NCI-H1694 (cell line): Measurements from ENCODE around the gene NKX2-1.

Experiments used
- DNase-seq: peaks from one replicate; lab custom pipeline; 2025; lab: John Stamatoyannopoulos, UW

The NKX2-1 gene

GRCh38 chr14:36517242-36518030 is 2.6 kb downstream of the NKX2-1 start:
- DNase-seq = no peak

DNA sequence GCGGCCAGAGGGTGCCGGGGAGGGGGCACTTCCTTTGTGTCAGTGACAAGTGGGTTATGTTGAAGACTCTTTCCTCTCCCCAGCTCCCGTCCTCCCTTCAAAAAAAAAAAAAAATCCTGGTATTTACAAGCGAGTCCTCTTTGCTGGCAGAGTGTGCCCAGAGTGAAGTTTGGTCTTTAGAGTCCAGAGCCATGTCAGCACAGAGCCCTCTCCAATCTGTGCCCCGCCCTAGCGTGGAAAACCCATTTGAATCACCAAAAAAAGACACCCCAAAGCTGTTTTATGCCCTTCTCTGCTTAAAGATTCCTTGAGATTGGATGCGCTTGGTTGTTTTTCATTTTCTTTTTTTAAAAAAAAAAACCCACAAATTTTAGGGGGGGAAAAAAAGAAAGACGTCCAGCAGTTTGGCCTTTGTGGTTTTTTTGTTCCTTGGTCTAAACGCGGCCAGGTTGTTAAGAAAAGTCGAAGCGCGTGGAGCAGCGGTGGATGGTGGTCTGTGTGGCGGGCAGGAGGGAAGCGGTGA is 3.3 kb downstream of the NKX2-1 start:
- no peak for DNase-seq

- DNase-seq = no peak
Observed at GRCh38 chr14:36515896-36516718, 3.9 kb downstream of the NKX2-1 start.

- no peak for DNase-seq
Observed at GRCh38 chr14:36515105-36515593, 4.9 kb downstream of the NKX2-1 start.

GRCh38 chr14:36514278-36515104 is 5.5 kb downstream of the NKX2-1 start:
- DNase-seq = no peak

DNA sequence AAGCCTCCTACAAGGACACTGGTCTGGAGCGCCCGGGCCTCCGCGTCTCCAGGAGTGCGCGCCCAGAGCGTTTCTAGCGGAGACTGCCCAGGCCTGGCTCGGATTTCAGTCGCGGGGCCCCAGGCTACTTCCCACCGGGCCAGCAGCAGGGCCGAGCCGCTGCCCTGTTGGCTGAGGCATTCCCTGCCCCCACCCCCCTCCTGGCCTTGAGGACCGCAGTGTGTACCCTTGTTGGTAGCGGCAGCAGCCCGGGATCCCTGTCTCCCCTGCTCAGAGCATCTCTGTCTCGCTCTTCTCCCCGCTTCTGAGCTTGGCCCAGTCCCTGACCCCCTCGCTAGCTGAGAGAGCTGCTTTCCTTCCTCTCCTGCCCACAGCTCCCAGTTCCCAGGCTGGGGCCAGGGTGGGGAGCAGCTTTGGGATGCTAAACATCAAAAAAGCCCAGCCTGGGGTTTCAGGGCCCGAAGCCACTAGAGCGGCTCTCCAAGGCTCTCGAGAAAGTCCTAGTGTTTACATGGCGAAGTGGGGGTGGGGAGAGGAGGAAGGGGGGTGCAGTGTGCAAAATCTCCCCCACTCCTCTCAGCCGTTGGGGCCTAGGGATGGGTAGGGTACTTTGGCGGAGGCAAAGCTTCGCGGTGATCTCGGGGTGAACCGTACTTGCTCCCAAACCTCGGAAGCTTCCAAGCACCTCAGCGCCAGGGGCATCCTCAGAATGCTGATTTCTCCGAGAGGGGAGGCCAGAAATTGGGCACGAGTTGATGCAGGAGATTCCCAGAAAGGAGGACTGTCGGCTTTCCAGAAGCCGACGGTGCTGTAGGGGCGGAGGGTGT is 6.4 kb downstream of the NKX2-1 start:
- no peak for DNase-seq

- no peak for DNase-seq
Observed at GRCh38 chr14:36513012-36513420, 7.0 kb downstream of the NKX2-1 start.

GRCh38 chr14:36512585-36513003 is 7.4 kb downstream of the NKX2-1 start:
- DNase-seq = no peak

DNA sequence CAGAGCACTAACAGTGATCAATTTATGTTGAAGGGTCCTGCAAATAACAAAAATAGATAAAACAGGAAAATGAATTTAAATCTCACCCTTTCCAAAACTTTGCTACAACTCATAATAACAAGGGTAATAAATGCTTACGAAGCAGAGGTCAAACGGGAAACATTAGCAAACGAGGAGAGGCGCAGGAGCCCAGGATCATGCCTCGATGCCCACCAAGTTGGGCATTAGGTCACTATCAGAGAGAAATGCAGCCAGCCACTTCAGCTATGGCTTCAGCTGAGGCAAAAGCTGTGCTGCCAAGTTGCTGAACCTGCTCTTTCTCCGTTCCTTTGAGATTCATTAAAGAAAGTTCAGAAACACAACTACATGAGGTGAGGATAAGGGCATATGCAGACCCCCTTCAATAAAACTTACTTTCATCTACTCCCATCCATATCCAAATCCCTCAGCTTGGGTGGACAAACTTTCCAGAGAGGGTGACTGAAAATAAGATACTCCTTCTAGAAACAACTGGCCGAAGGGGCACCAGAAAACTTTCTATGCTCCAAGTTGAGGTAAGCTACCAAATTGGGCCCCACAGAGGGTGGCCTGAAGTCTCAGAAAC is 7.9 kb downstream of the NKX2-1 start:
- no peak for DNase-seq

DNA sequence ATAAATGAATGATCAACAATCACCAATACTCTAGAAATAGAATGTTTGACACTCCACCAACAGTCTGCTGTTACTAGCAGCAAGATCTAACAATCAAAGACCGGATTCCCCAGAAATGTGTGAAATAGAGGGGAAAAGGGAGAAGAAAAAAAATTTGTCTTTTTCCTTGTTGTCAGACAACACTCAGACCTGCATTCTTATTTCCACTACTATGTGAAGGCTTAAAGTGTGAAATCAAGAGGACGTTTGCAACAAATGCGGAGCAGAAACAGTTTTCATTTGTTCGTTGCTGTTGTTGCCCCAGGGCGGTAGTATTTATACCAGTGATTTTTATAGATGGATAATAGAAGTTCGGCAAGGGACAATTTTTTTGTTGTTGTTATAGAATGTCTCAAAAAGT is 9.2 kb downstream of the NKX2-1 start:
- DNase-seq = no peak

GRCh38 chr14:36510078-36510799 is 9.8 kb downstream of the NKX2-1 start:
- DNase-seq = no peak

GRCh38 chr14:36509069-36509917 is 10.7 kb downstream of the NKX2-1 start:
- DNase-seq = no peak

DNA sequence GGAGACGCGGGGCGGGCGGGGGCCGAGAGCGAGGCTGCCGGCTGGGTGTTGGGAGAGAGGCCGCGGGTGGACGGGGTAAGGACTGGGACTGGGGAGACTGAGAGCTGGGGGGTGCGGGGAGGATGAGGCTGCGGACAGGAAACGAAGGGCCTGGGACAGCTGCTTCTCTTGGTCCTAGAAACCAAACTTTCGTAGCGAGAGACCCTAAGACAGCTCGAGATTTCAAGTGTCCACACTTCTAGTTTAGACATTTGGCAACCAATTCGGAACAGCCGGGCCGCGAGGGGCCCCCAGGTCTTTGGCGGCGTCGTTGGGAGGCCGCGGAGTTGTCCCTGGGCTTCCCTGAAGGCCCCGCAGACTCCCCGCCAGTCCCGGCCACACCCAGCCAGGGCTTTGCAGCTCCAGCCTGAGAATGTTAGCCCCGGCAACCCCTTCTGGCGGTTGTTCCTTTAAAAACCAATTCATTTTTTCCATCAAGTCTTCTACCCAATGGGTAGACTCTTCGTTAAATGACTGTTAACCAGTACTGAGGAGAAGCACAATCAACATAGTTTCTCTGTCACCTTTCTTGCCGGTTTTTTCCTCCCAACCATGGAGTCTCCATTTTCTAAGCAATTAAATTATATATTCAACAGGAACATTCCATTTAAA is 11.5 kb downstream of the NKX2-1 start:
- DNase-seq = no peak

DNA sequence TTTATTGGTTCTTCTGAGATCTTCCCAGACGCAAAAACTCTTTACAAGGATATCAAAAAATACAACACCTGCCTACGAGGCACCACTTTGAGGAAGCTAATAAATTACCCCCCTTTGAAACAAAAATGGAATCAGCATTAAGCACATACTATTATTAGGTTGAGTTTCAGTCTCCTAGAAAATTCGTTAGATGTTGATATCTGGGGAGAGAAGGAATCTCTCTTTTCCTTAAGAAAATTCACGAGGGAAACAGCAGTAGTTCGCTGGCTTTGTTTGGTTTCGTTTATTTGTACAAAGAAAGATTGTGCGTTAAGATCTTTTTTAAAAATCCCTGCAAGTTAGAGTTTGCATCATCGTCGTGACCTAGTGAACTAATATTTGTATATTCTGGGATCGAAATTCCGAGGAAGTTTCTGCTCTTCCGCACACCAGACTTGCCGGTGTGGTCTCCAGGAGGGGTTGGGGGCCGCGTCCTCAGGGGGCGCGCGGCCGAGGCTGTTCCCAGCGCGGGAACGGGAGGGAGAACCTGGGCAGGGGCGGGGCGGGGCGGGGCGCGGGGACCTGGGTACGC is 12.1 kb downstream of the NKX2-1 start:
- no peak for DNase-seq

DNA sequence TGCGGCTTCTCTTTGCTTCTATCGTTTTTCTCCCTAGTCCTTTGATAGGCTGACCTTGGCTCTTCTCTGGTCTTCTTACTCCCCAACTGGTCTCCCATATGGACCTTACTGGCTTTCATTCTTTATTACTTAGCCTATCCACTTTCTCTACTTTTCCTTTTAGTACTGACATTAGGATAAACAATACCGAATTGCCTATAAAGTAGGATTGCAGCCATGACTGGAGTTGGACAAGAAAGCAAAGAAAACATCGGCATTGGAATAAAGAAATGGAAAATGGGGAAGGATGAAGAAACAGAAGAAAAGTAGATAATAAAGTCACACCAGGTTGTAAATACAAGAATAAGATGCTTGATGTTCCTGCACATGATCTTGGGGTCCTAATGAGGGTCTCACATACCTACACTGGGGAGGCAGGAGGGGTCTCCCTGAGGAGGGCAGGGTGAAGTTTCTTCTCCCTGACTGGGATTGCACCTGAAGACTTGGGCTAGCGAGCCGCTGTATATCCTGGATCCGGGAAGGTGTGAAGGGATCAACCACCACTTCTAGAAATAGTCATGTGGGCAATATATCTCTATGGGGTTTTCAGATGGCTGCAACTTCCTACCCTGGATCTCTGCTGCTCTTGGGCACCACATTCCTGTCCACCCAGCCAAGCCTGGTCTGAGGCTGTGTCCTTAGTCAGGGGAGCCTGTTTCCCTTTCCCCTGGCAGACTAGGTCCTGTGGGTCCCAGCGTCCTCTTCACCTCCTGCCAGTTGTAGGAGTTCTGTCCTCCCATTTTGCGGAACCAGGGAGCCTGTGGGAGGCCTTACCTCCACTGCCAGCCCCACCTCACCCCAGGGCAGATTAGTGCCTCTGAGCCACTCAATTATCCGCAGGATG is 13.1 kb downstream of the NKX2-1 start:
- no peak for DNase-seq

GRCh38 chr14:36505892-36506731 is 13.9 kb downstream of the NKX2-1 start:
- DNase-seq = no peak
